Endothelial cell of umbilical vein (primary cell): Measurements from ENCODE around the gene SEC24C.

ENCODE experiments used
- EZH2 ChIP-seq: IDR thresholded peaks from 2 replicates; pipeline ENCODE4 v1.6.1; 2012; ENCODE audit warnings: borderline replicate concordance, low read depth, mild to moderate bottlenecking, moderate library complexity, low read length, inconsistent platforms; ENCODE audit not compliant: severe bottlenecking
- TF ChIP-seq, protein P1 (sequence below), 2 donors: IDR thresholded peaks; 1 replicate in 1 of 2; 2 replicates in 1 of 2; pipeline ENCODE4 v1.5.1; 2011; ENCODE audit warnings: low read length in 2 of 2, mild to moderate bottlenecking in 2 of 2, moderate library complexity in 2 of 2, control low read depth in 1 of 2, inconsistent platforms in 1 of 2, low read depth in 1 of 2; ENCODE audit not compliant: insufficient read depth in 1 of 2; ENCODE audit errors: extremely low read depth in 1 of 2
- TF ChIP-seq, protein P2 (sequence below): IDR thresholded peaks from 2 replicates; pipeline ENCODE4 v1.6.1; 2011; ENCODE audit not compliant: insufficient read depth, insufficient read length

DNA sequence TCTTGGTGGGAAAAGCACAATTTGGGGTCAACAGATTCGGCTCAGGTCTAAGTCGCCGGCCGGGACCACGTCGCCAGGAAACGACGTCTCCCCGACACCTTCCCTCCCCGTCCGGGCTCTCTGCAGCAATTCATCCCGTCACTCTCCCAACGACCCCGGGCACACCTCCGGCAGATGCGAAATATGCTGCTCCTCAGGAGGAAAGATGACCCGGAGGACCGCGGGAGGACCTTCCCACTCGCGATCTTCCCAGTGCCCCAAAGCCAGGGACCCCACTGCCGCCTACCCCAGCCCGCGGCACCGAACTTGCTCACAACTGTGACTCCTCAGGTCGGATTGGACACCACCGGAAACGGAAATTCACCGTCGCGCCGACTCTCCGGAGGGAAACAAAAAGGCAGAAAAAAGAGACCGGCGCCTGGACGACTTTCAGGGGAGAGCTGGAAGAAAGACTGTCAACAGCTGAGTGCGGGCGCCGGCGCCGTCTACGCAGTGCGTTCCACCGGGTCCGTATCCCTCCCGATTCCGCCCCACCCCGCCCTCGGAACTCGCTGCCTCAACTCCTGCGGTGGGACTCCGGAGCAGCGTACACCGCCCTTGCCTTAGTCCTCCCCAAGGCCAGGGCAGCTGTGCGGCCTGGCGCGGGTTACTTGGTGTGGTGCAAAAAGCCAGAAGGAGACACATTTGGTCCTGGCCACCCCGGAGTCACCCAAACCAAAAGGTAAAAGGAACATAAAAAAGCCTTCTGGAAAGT, 13.8 kb upstream of the SEC24C start:
- TF ChIP-seq, protein P1, sequence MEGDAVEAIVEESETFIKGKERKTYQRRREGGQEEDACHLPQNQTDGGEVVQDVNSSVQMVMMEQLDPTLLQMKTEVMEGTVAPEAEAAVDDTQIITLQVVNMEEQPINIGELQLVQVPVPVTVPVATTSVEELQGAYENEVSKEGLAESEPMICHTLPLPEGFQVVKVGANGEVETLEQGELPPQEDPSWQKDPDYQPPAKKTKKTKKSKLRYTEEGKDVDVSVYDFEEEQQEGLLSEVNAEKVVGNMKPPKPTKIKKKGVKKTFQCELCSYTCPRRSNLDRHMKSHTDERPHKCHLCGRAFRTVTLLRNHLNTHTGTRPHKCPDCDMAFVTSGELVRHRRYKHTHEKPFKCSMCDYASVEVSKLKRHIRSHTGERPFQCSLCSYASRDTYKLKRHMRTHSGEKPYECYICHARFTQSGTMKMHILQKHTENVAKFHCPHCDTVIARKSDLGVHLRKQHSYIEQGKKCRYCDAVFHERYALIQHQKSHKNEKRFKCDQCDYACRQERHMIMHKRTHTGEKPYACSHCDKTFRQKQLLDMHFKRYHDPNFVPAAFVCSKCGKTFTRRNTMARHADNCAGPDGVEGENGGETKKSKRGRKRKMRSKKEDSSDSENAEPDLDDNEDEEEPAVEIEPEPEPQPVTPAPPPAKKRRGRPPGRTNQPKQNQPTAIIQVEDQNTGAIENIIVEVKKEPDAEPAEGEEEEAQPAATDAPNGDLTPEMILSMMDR (IDR thresholded peaks at IDR 0.05; ENCODE audit: extremely low read depth in 1 of 2, insufficient read depth in 1 of 2, low read depth in 1 of 2, low read length in 2 of 2) = no peak
- TF ChIP-seq, protein P2, sequence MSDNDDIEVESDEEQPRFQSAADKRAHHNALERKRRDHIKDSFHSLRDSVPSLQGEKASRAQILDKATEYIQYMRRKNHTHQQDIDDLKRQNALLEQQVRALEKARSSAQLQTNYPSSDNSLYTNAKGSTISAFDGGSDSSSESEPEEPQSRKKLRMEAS = no peak
- no peak for TF ChIP-seq EZH2
